Panc1 (cell line): ENCODE results near the gene RAPGEF5.

ENCODE experiments used
- POLR2AphosphoS5 ChIP-seq: IDR thresholded peaks from 2 replicates; pipeline ENCODE4 v1.6.1; 2012; ENCODE audit warnings: mild to moderate bottlenecking, low read depth, low read length, moderate library complexity
- TCF7L2 ChIP-seq: IDR thresholded peaks from 2 replicates; pipeline ENCODE4 v1.6.1; 2011; ENCODE audit warnings: mild to moderate bottlenecking, low read depth, low read length, inconsistent platforms
- TF ChIP-seq, protein P1 (sequence below): fragments of 450-650 bp; IDR thresholded peaks from 2 replicates; pipeline ENCODE4 v1.5.1; 2017; ENCODE audit warnings: mild to moderate bottlenecking

DNA sequence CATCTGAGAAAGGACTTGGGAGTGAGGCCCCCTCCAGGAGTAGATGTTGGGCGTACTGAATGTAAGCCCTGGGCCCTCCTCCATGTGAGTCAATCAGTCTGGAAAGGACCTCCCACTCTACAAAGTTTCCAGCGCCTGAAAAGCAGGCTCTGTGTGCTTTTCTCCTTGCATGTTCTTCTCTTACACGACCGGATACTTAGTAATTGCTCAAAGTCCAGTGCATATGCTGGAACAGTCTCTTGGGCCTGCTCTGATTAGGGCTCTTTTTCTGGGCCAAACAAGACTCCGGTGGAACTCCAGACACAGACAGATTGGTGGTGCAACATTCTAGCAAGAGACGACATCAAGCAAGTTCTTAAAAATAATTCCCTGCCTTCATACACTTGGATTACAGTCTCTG lies 38.3 kb upstream of the RAPGEF5 start:
- TF ChIP-seq, protein P1, sequence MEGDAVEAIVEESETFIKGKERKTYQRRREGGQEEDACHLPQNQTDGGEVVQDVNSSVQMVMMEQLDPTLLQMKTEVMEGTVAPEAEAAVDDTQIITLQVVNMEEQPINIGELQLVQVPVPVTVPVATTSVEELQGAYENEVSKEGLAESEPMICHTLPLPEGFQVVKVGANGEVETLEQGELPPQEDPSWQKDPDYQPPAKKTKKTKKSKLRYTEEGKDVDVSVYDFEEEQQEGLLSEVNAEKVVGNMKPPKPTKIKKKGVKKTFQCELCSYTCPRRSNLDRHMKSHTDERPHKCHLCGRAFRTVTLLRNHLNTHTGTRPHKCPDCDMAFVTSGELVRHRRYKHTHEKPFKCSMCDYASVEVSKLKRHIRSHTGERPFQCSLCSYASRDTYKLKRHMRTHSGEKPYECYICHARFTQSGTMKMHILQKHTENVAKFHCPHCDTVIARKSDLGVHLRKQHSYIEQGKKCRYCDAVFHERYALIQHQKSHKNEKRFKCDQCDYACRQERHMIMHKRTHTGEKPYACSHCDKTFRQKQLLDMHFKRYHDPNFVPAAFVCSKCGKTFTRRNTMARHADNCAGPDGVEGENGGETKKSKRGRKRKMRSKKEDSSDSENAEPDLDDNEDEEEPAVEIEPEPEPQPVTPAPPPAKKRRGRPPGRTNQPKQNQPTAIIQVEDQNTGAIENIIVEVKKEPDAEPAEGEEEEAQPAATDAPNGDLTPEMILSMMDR: no peak
- no peak for TF ChIP-seq POLR2AphosphoS5
- TF ChIP-seq TCF7L2: no peak
